Common myeloid progenitor, CD34-positive (primary cell): ENCODE data around the gene FKBP1A.

Source experiments
- CTCF ChIA-PET: fragments of 350-600 bp; sonication (Branson Sonifier 250); formaldehyde crosslinking; loops from one replicate; lab custom pipeline; 2021; ENCODE audit warnings: antibody characterized with exemption; lab: Charles Lee
- POLR2A ChIA-PET: fragments of 350-600 bp; sonication (Branson Sonifier 250); formaldehyde crosslinking; loops from one replicate; lab custom pipeline; 2021; ENCODE audit warnings: antibody characterized with exemption; lab: Charles Lee
- DNase-seq, 3 donors: peaks; one replicate each; pipeline versions ENCODE4 v3.0.0 to v3.0.0-alpha.2; 2013
- H3K27ac ChIP-seq, 2 experiments: 1 replicate in 1 of 2; 2 replicates in 1 of 2; pipeline ENCODE4 v1.7.0; 2013; ENCODE audit warnings: inconsistent platforms in 2 of 2, low read length in 2 of 2, mild to moderate bottlenecking in 2 of 2, low read depth in 1 of 2, moderate library complexity in 1 of 2; ENCODE audit not compliant: severe bottlenecking in 2 of 2, insufficient read depth in 1 of 2, poor library complexity in 1 of 2
- H3K27me3 ChIP-seq, 5 experiments: replicated peaks in 2 of 5; 1 replicate in 3 of 5; 2 replicates in 2 of 5; pipeline versions ENCODE4 v1.6.1 to v1.7.0; 2013; ENCODE audit warnings: low read length in 4 of 5, mild to moderate bottlenecking in 2 of 5, moderate library complexity in 2 of 5, inconsistent platforms in 1 of 5; ENCODE audit not compliant: insufficient read depth in 5 of 5, control insufficient read depth in 4 of 5
- H3K36me3 ChIP-seq, 4 experiments: 1 replicate in 2 of 4; 2 replicates in 2 of 4; pipeline versions ENCODE4 v1.6.1 to v1.7.0; 2013; ENCODE audit warnings: low read length in 3 of 4, control low read depth in 1 of 4, mild to moderate bottlenecking in 1 of 4; ENCODE audit not compliant: control insufficient read depth in 4 of 4, insufficient read depth in 4 of 4
- H3K4me1 ChIP-seq, 4 experiments: 1 replicate in 3 of 4; 2 replicates in 1 of 4; pipeline versions ENCODE4 v1.6.1 to v1.7.1; 2013; ENCODE audit warnings: low read length in 3 of 4, mild to moderate bottlenecking in 3 of 4, control low read depth in 1 of 4, inconsistent platforms in 1 of 4, moderate library complexity in 1 of 4; ENCODE audit not compliant: control insufficient read depth in 4 of 4, insufficient read depth in 4 of 4; ENCODE audit errors: control extremely low read depth in 1 of 4
- H3K4me3 ChIP-seq, 7 experiments: 1 replicate in 4 of 7; 2 replicates in 3 of 7; pipeline versions ENCODE4 v1.5.1 to v1.7.0; 2013; ENCODE audit warnings: mild to moderate bottlenecking in 7 of 7, low read length in 6 of 7, moderate library complexity in 6 of 7, inconsistent platforms in 2 of 7, low read depth in 2 of 7, control low read depth in 1 of 7; ENCODE audit not compliant: insufficient read depth in 4 of 7, control insufficient read depth in 1 of 7; ENCODE audit errors: extremely low read depth in 1 of 7
- H3K9me3 ChIP-seq, 5 experiments: 1 replicate in 4 of 5; 2 replicates in 1 of 5; pipeline versions ENCODE4 v1.6.1 to v1.7.1; 2013; ENCODE audit warnings: low read length in 4 of 5, mild to moderate bottlenecking in 2 of 5, inconsistent platforms in 1 of 5, low read depth in 1 of 5, moderate library complexity in 1 of 5; ENCODE audit not compliant: control insufficient read depth in 4 of 5, insufficient read depth in 2 of 5; ENCODE audit errors: control extremely low read depth in 1 of 5
- WGBS: methylation state at CpG from one replicate; pipeline ENCODE4 v1.1.5; 2013; ENCODE audit not compliant: insufficient coverage; 5-methylcytosine and 5-hydroxymethylcytosine counted together

FKBP1A gene

DNA sequence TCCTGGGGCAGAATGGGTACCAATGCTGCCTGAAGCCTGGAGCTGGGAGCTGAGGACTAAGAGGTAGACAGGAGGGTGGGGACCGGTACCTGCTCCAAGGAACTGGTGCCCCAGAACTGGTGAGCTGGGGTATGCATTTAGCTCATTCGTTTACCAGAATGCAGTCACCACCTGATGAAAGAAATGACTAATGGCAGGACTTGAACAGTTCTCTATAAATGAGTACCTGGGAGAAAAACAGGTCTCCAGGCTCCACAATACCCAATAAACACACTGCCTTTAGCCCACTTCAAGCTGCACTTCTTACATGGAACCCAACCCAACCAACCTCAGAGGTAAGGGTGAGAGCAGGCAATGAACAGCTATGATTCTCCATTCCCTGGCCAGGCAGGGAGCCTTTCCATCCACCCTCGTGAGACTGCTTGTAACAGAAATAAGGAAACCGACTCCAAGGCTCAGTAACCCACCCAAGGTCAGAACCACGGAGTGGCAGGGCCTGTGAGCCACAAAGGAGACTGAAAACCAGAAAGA is 15.4 kb downstream of the FKBP1A start:
- WGBS = 83% methylated on average over 5 of the region's 5 CpGs
- peak in 1 of 3 donors; percentile 27 for DNase-seq
- Histone ChIP-seq H3K9me3 (no peaks in the 10 kb centered on the region), H3K4me1 (peaks cover 38 to 71% (median 55%) of the 10 kb centered on the region in 4 experiments), H3K36me3 (peaks cover 0 to 24% (median 17%) of the 10 kb centered on the region in 4 experiments), H3K27me3 (no peaks in the 10 kb centered on the region), H3K27ac (no peak overlapping the region), H3K4me3 (peak overlapping the region in 1 of 7 experiments; percentile 2)
- ChIA-PET POLR2A (interaction anchor here (1.2 to 2.4 kb wide), 3 partner anchors 14 to 69 kb away, joined by 3 to 9 read pairs (median 4); partner anchors contain the start of gene FKBP1A), CTCF (interaction anchor here (0.8 to 1.9 kb wide), 8 partner anchors 9 to 126 kb away, joined by 3 to 11 read pairs (median 4); no protein-coding TSS in a partner anchor)

DNA sequence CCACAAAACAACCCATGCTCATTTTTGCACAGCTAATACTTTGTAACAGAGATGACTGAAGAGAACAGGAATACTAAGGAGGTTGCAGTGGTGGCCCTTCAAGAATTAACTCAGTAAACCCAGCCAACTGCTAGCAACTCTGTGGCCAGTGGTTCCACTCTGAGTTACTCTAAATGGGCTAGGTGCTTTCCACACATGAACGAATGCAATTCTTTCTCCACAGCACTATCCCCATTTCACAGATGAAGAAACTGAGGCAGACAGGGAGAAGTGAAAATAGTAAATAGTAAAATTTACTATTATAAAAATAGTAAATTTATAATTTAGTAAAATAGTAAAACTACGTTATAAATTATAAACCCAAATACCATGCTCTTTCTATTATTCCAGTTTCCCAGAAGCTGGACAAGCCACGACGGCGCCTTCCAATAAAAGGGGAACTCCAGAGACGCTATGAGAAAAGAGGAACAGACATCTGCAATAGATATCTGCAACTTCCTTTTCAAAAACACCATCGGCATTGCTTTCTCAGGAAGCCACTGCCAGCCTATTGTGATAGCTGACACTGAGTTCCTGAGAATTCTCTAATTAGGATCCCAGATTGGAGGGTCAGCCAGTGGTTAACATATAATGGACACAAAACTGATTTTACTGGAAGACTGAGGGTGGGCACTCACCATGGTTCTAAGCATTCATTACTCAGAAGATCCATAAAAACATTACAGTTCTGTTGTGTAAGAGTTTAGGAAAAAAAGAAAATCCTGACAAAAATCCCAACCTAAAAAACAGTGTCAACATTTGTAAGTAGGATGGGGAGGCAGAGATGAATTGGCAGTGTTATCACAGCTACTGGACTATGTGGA is 16.2 kb downstream of the FKBP1A start:
- POLR2A ChIA-PET = interaction anchor here (1.2 to 2.4 kb wide), 3 partner anchors 15 to 69 kb away, joined by 3 to 9 read pairs (median 4); partner anchors contain the start of gene FKBP1A
- 0% methylated on average over 5 of the region's 7 CpGs for WGBS
- Histone ChIP-seq H3K27me3 (no peaks in the 10 kb centered on the region), H3K9me3 (no peaks in the 10 kb centered on the region), H3K4me3 (peak overlapping the region in 2 of 7 experiments; percentile 2 to 24), H3K27ac (peak overlapping the region in 1 of 2 experiments; percentile 4), H3K4me1 (peaks cover 35 to 66% (median 48%) of the 10 kb centered on the region in 4 experiments), H3K36me3 (peaks cover 4 to 27% (median 21%) of the 10 kb centered on the region in 4 experiments)
- peak; percentile 60 to 91 (median 84) for DNase-seq
- CTCF ChIA-PET = interaction anchor here (0.8 to 1.9 kb wide), 13 partner anchors 10 to 127 kb away, joined by 3 to 11 read pairs (median 3); partner anchors contain the start of gene SDCBP2

DNA sequence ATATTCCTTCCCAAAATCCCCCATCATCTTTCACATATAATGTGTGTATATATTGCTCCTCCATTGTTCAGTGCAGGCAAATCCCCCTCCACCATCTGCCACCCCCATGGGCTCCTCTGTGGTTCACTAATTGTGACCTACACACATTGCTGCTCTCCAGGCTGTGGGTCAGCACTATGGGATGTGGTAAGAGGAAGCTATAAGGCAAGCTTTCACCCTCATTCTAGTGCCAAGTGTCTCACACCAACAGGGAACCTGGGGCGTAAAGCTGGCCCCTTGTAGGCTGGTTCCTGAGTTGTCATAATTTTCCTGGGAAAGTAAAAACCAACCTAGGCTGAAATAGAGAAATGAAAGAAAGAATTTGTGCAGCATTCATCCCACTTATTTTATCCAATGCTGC is 16.8 kb downstream of the FKBP1A start:
- H3K27ac ChIP-seq = peak overlapping the region in 1 of 2 experiments; percentile 4
- ChIA-PET POLR2A (interaction anchor here (1.2 to 2.4 kb wide), 2 partner anchors 16 to 54 kb away, joined by 4 to 9 read pairs; partner anchors contain the start of gene FKBP1A), CTCF (interaction anchor here (0.8 to 1.7 kb wide), 6 partner anchors 22 to 128 kb away, joined by 3 to 8 read pairs (median 3); partner anchors contain the start of gene SDCBP2)
- H3K27me3 ChIP-seq = no peaks in the 10 kb centered on the region
- DNase-seq = peak in 2 of 3 donors; percentile 63 to 64
- H3K9me3 ChIP-seq = no peaks in the 10 kb centered on the region
- H3K36me3 ChIP-seq = peaks cover 4 to 33% (median 27%) of the 10 kb centered on the region in 4 experiments
- no CpG with 5 or more reads among the region's 1 CpG for WGBS
- H3K4me3 ChIP-seq = peak overlapping the region in 2 of 7 experiments; percentile 2 to 7
- peaks cover 32 to 61% (median 45%) of the 10 kb centered on the region in 4 experiments for H3K4me1 ChIP-seq

DNA sequence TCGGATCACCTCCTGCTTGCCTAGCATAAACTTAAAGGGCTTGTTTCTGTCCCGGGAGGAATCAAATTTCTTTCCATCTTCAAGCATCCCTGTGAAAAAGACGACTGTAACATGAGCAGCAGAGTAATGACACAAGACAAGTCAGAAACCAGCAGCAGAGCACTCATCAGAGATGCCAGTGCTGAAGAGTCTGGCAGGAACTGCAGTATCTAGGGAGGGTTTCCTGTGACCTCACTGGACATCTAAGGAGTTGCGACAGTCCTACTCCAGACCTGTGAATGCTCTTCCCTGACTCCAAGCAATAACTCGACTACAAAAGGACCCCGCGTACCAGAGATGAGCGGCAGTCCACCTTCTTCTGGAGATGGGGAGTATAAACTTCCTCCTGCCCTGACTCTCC is 17.3 kb downstream of the FKBP1A start:
- Histone ChIP-seq H3K4me1 (peaks cover 32 to 66% (median 46%) of the 10 kb centered on the region in 4 experiments), H3K36me3 (peaks cover 4 to 38% (median 32%) of the 10 kb centered on the region in 4 experiments), H3K27me3 (no peaks in the 10 kb centered on the region), H3K4me3 (peak overlapping the region in 1 of 7 experiments; percentile 7), H3K9me3 (no peaks in the 10 kb centered on the region), H3K27ac (no peak overlapping the region)
- DNase-seq = no peak
- CTCF ChIA-PET = interaction anchor here (1.0 to 1.7 kb wide), 4 partner anchors 23 to 63 kb away, joined by 3 to 8 read pairs (median 3); partner anchors contain the start of gene SDCBP2
- POLR2A ChIA-PET = interaction anchor here (2.4 kb wide), 1 partner anchor 16 kb away, joined by 9 read pairs; the partner anchor contains the start of gene FKBP1A
- WGBS = 67% methylated on average over 3 of the region's 8 CpGs

DNA sequence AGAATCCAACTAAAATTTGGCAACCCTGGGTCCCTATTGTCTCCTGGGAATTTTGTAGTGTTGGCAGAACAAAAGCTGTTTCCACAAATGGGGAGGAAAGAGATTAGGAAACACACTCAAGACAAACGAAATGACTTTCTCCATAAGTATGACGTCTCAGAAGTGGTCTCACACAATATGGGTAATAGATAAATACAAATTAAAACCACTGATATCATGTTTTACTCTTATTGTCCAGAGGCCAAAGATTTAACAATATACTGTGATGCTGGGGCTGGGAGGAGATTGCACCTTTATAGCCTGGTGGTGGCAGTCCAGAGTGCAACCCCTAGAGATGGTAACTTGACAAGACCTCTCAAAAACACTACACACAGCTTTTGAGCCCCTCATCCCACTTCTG is 18.6 kb downstream of the FKBP1A start:
- DNase-seq = peak in 1 of 3 donors; percentile 36
- Histone ChIP-seq H3K9me3 (no peaks in the 10 kb centered on the region), H3K27me3 (no peaks in the 10 kb centered on the region), H3K27ac (no peak overlapping the region), H3K4me3 (no peak overlapping the region), H3K36me3 (peaks cover 4 to 46% (median 38%) of the 10 kb centered on the region in 4 experiments), H3K4me1 (peaks cover 30 to 62% (median 40%) of the 10 kb centered on the region in 4 experiments)
- CTCF ChIA-PET = interaction anchor here (0.9 to 1.6 kb wide), 6 partner anchors 10 to 64 kb away, joined by 3 to 6 read pairs (median 4); no protein-coding TSS in a partner anchor
- no CpG with 5 or more reads among the region's 2 CpGs for WGBS
- POLR2A ChIA-PET = interaction anchor here (1.0 kb wide), 1 partner anchor 61 kb away, joined by 4 read pairs; no protein-coding TSS in a partner anchor

DNA sequence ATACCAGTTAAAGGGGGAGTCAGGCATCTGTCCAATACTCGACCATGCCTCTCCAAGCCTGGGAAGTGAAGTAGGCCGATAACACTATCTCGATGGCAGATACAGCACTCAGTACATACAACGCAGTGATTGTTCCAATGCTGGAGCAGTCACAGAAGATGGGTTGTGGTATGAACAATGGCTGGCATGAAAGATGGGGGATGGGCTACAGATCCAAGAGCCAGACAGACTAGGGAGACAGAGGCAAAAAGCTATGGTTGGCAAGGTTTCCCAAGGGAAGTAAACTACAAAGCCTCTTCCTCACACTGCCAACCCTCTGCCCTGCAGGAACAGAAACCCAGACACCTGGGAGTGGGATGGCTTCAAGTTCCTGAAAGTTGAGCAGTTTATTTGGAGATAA is 19.2 kb downstream of the FKBP1A start:
- WGBS = 89% methylated on average over 4 of the region's 4 CpGs
- Histone ChIP-seq H3K4me3 (no peak overlapping the region), H3K36me3 (peaks cover 4 to 50% (median 41%) of the 10 kb centered on the region in 4 experiments), H3K9me3 (no peaks in the 10 kb centered on the region), H3K27me3 (no peaks in the 10 kb centered on the region), H3K27ac (no peak overlapping the region), H3K4me1 (peaks cover 26 to 58% (median 36%) of the 10 kb centered on the region in 4 experiments)
- ChIA-PET POLR2A (interaction anchor here (1.0 kb wide), 1 partner anchor 61 kb away, joined by 4 read pairs; no protein-coding TSS in a partner anchor), CTCF (interaction anchor here (1.2 to 1.6 kb wide), 5 partner anchors 10 to 65 kb away, joined by 3 to 6 read pairs (median 4); no protein-coding TSS in a partner anchor)
- no peak for DNase-seq
